ENCODE results near the gene GAS6.
"Not testable (repeated sequence)": the region's sequence is repeated elsewhere in the genome, so short reads cannot be mapped to it uniquely, and the experiment has no call there.

The GAS6 gene

DNA sequence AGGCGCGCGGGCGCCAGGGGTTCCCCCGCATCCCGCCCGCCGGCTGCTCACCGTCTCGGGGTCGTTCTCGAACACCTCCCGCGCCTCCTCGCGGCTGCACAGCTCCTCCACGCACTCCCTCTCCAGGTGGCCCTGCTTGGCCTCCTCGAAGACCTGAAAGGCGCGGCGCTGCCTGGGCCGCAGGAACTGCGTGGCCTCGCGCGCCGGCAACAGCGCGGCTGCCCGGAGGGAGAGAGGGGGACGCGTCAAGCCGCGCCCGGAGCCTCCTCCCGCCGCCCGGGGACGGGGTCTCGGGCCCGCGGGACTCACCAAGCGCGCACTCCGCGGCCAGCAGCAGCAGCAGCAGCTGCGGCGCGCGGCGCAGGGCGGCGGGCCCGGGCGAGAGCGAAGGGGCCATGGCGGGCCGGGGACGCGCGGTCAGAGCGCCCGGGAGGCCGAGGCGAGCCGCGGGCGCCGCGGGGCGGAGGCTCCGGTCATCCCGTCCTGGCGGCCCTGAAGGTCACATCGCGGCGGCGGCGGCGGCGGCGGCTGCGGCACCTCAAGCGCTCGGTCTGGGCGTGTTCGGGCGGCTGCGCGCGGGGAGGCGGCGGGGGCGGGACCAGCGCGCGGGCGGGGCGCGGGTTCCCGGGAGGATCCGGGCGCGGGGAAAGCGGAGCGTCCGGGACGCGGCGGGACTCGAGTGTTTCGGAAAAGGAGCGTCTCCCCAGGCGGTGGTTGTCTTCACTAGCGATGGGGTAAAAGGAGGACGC is at the start of gene GAS6:
Gene GAS6 (minus strand): TSS at position 553 of the 749 bp plus-strand sequence. CDS start 156 bp downstream, at position 397.
- no peaks in the 10 kb centered on the region for H3K27me3 ChIP-seq (ENCODE audit: control insufficient read depth, insufficient read depth, low read length)
- no peaks in the 10 kb centered on the region for H3K4me1 ChIP-seq (ENCODE audit: control insufficient read depth, insufficient read depth, low read length)
- H3K4me3 ChIP-seq (ENCODE audit: low read length), result peak within 1 kb of the TSS; percentile 79
- H3K36me3 ChIP-seq (ENCODE audit: control insufficient read depth, insufficient read depth, low read length), result no peaks in the 10 kb centered on the region
- H3K27ac ChIP-seq (ENCODE audit: low read depth, low read length), result peak within 1 kb of the TSS; percentile 48
- H3K9ac ChIP-seq (ENCODE audit: low read length), result peak within 1 kb of the TSS; percentile 19

DNA sequence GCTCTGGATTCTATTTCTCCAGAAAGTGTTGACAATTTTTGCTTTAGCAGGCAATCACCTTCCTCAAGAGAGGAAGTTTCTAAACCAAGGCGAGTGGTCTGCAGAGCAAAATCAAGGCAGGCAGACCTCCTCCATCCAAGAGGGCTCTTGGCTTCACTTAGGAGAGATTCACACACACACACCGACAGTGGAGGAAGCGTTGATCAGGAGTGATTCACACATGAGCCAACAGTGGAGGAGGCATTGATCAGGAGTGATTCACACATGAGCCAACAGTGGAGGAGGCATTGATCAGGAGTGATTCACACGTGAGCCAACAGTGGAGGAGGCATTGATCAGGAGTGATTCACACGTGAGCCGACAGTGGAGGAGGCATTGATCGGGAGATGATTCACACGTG is 49.5 kb upstream of the GAS6 start:
- H3K9ac ChIP-seq (ENCODE audit: low read length); H3K27ac ChIP-seq (ENCODE audit: low read depth, low read length); H3K27me3 ChIP-seq (ENCODE audit: control insufficient read depth, insufficient read depth, low read length); H3K4me3 ChIP-seq (ENCODE audit: low read length); H3K36me3 ChIP-seq (ENCODE audit: control insufficient read depth, insufficient read depth, low read length); H3K4me1 ChIP-seq (ENCODE audit: control insufficient read depth, insufficient read depth, low read length): not testable (repeated sequence)

DNA sequence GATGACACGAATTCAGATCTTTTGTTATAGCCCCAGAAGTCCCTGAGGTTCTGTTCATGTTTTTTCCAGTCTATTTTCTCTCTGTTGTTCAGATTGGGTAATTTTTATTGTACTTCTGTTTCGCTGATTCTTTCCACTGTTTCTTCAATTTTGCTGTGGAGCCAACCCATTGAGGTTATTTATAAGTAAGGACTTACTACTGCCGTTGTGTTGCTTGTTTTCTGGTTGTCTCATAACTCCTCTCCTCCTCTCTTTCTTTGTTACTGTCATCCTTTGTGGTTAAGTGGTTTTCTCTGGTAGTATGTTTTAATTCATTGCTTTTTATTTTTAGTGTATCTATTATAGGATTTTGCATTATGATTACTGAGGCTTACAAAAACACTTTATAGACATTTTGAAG is 48.7 kb upstream of the GAS6 start:
- no peak overlapping the region for H3K9ac ChIP-seq (ENCODE audit: low read length)
- no peak overlapping the region for H3K27ac ChIP-seq (ENCODE audit: low read depth, low read length)
- peaks cover 4% of the 10 kb centered on the region for H3K27me3 ChIP-seq (ENCODE audit: control insufficient read depth, insufficient read depth, low read length)

DNA sequence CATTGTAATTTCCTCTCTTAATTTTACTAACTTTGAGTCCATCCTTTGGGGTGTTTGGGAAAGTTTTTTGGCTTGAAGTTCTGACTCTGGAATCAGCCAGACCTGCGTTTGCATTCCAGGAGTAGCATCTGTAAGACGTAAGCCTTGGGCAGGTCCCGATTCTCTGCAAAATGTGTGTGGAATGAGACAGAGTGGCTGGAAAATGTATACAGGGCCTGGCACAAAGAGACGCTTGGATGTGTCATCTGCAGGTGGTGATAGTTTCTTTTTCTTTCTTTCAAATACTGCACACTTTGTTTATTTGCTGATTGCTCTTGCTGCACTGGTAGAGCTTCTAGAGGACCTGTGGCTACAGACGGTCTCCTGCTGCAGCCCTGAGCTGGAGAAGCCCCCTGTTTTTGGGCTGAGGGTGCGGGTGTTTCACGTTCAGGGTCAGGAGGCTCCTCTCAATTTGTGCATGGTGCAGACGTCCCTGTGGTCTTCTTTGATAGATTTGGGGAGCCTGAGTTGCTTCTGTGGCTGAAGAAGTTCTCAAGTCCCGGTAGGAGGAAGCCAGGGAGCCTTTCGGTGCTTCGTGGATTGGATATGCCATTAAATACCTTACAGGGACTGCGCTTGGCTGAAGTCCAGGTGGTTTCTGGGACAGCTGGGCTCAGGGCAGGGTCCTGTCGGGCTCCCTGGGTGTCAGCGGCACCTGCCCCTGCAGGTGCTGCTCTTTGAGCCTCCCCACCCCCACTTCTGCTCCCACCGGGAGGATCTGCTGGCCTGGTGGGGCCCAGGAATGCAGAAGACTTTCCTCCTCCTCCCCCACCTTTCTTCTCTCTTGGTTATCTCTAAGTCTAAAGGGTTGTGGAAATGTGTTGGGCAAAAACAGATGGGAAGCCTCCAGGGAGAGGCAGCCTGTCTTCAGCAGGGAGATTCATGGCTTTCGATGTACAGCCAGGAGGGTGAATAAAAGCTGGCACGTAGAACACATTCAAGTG is 44.0 kb upstream of the GAS6 start:
- Histone ChIP-seq H3K9ac (ENCODE audit: low read length) (no peak overlapping the region), H3K27ac (ENCODE audit: low read depth, low read length) (no peak overlapping the region), H3K4me1 (ENCODE audit: control insufficient read depth, insufficient read depth, low read length) (peaks cover 3% of the 10 kb centered on the region), H3K36me3 (ENCODE audit: control insufficient read depth, insufficient read depth, low read length) (no peaks in the 10 kb centered on the region), H3K4me3 (ENCODE audit: low read length) (no peak overlapping the region), H3K27me3 (ENCODE audit: control insufficient read depth, insufficient read depth, low read length) (no peaks in the 10 kb centered on the region)

More for the DNA sequence above, 48.7 kb upstream of the GAS6 start:
- peaks cover 3% of the 10 kb centered on the region for H3K4me1 ChIP-seq (ENCODE audit: control insufficient read depth, insufficient read depth, low read length)
- no peaks in the 10 kb centered on the region for H3K36me3 ChIP-seq (ENCODE audit: control insufficient read depth, insufficient read depth, low read length)
- H3K4me3 ChIP-seq (ENCODE audit: low read length), result no peak overlapping the region

DNA sequence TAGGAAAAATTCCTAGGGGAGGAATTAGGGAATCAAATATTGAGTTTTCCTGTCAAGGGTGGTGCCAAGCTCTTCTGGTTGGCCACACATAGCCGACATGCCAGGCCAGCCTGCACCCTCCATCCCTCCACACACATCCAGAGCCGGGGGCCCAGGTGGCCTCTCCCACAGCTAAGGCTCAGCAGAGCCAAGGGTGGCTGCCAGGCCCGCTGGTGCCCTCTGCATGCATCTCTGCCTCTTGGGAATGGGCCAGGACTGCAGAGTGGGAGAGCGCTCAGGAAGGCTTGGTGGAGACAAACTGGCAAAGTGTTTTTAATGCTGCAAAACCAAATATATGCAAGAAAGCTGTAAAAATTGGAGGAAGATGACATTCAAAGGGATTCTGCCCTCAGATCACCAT is 42.7 kb upstream of the GAS6 start:
- Histone ChIP-seq H3K27me3 (ENCODE audit: control insufficient read depth, insufficient read depth, low read length) (no peaks in the 10 kb centered on the region), H3K27ac (ENCODE audit: low read depth, low read length) (no peak overlapping the region), H3K4me1 (ENCODE audit: control insufficient read depth, insufficient read depth, low read length) (peaks cover 3% of the 10 kb centered on the region), H3K36me3 (ENCODE audit: control insufficient read depth, insufficient read depth, low read length) (no peaks in the 10 kb centered on the region), H3K4me3 (ENCODE audit: low read length) (no peak overlapping the region), H3K9ac (ENCODE audit: low read length) (no peak overlapping the region)

DNA sequence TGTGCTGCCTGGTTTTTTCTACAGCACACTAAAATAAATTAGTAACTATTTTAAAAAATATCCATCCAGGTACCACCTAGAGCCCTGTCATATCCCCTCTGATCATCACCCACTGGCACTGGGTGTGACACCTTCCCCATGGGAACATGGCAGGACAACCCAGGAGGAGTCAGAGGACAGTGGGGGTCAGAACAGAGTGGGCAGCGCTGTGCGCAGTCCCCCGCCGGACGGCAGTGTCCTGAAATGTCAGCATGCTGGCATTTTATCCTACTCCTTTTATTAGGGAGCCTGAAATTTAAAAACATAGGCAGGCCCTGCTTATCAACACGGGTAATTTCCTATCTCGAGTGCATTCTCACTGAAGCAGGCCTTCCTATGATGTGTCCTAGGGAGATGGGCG is 42.1 kb upstream of the GAS6 start:
- H3K27me3 ChIP-seq (ENCODE audit: control insufficient read depth, insufficient read depth, low read length), result no peaks in the 10 kb centered on the region
- no peak overlapping the region for H3K9ac ChIP-seq (ENCODE audit: low read length)
- peaks cover 3% of the 10 kb centered on the region for H3K4me1 ChIP-seq (ENCODE audit: control insufficient read depth, insufficient read depth, low read length)
- H3K4me3 ChIP-seq (ENCODE audit: low read length), result no peak overlapping the region
- no peak overlapping the region for H3K27ac ChIP-seq (ENCODE audit: low read depth, low read length)
- no peaks in the 10 kb centered on the region for H3K36me3 ChIP-seq (ENCODE audit: control insufficient read depth, insufficient read depth, low read length)

DNA sequence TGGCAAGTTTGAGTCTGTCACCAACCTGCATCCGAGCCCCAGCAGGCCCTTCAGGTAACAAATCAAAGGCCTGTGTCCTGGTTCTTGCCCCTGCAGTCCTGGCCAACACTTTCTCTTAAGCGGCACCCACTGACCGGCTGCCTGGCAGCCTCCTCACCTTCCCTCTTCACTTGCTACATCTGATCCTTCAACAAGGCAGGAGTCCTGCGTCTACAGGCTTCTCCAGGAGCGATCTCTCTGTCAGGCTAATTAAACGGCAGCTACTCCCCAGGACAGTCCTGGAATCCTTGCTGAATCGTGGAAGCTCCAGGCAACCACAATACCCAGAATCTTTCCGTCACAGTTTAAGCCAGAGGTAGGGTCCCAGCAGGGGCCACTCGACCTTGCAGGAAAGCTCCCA is 41.1 kb upstream of the GAS6 start:
- peaks cover 3% of the 10 kb centered on the region for H3K4me1 ChIP-seq (ENCODE audit: control insufficient read depth, insufficient read depth, low read length)
- no peak overlapping the region for H3K4me3 ChIP-seq (ENCODE audit: low read length)
- no peaks in the 10 kb centered on the region for H3K27me3 ChIP-seq (ENCODE audit: control insufficient read depth, insufficient read depth, low read length)
- no peaks in the 10 kb centered on the region for H3K36me3 ChIP-seq (ENCODE audit: control insufficient read depth, insufficient read depth, low read length)
- H3K27ac ChIP-seq (ENCODE audit: low read depth, low read length), result no peak overlapping the region
- H3K9ac ChIP-seq (ENCODE audit: low read length), result no peak overlapping the region

DNA sequence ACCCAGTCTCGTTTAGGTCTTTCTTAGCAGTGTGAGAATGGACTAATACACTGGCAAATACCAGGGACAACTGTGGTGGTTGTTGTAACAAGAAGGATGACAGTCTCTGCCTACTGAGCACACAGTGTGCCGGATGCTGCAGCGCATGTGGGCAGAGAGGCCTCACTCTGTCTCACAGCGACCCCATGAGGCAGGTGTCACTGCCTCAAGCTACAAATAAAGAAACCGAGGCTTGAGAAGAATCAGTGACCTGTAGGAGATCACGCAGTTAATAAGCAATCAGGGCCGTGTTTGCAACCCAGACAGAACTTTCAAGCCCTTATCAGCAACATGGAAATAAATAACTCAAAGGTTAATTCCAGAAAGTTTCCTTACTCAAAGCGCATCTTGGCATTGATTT is 40.5 kb upstream of the GAS6 start:
- no peaks in the 10 kb centered on the region for H3K27me3 ChIP-seq (ENCODE audit: control insufficient read depth, insufficient read depth, low read length)
- H3K4me3 ChIP-seq (ENCODE audit: low read length), result no peak overlapping the region
- H3K4me1 ChIP-seq (ENCODE audit: control insufficient read depth, insufficient read depth, low read length), result peaks cover 3% of the 10 kb centered on the region
- H3K36me3 ChIP-seq (ENCODE audit: control insufficient read depth, insufficient read depth, low read length), result no peaks in the 10 kb centered on the region
- H3K9ac ChIP-seq (ENCODE audit: low read length), result no peak overlapping the region
- no peak overlapping the region for H3K27ac ChIP-seq (ENCODE audit: low read depth, low read length)

DNA sequence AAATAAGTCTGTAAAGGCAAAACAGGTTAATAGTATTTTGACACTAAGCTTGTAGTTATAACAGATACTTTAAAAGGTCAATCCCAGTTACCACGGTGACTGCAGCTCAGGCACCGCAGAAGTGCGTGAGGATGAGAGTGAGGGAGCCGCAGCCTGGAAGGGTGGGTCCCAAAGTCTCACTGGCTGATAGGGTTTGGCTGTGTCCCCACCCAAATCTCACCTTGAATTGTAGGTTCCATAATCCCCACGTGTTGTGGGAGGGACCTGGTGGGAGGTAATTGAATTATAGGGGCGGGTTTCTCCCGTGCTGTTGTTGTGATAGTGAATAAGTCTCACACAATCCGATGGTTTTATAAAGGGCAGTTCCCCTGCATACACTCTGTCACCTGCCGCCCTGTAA is 40.0 kb upstream of the GAS6 start:
- Histone ChIP-seq H3K4me1 (ENCODE audit: control insufficient read depth, insufficient read depth, low read length) (peaks cover 3% of the 10 kb centered on the region), H3K9ac (ENCODE audit: low read length) (no peak overlapping the region), H3K4me3 (ENCODE audit: low read length) (no peak overlapping the region), H3K27ac (ENCODE audit: low read depth, low read length) (peak overlapping the region; percentile 19), H3K27me3 (ENCODE audit: control insufficient read depth, insufficient read depth, low read length) (no peaks in the 10 kb centered on the region), H3K36me3 (ENCODE audit: control insufficient read depth, insufficient read depth, low read length) (no peaks in the 10 kb centered on the region)

DNA sequence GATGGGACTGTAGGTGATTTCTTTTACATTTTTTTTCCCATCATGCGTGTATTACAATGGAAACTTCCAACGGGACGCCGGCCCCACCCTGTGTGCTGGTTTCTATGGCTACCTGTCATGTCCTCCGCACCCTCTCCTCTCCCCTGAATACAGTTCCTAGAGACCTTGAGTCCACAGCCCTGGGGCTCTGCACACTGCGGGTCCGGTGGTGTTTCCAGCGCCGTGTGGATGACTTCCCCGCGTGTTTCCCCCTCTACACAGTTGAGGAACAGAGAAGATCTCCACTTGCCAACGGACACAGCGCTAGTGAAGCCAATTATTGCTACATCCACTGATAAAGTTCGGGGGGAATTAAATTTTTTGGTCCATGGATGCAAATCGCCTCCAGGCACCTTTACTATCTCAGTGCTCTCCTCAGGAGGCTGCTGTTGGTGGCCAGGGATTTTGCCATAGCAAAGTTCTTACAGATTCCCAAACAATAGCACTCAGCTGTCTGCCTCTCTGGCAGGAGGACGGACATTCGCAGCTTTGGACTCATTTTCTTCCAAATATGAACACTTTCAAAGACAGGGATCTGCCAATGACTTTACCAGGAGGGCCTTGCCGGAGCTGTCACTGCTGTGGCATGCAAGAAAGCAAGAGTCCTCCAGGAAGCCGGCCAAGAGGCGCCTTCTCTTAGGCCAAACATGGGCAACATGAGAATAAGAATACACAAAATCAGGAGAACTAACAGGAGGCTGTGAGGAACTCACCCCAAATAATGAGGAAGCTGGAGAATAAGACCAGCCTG is 39.3 kb upstream of the GAS6 start:
- H3K9ac ChIP-seq (ENCODE audit: low read length), result no peak overlapping the region
- no peak overlapping the region for H3K4me3 ChIP-seq (ENCODE audit: low read length)
- H3K27me3 ChIP-seq (ENCODE audit: control insufficient read depth, insufficient read depth, low read length), result no peaks in the 10 kb centered on the region
- peak overlapping the region; percentile 19 for H3K27ac ChIP-seq (ENCODE audit: low read depth, low read length)
- no peaks in the 10 kb centered on the region for H3K36me3 ChIP-seq (ENCODE audit: control insufficient read depth, insufficient read depth, low read length)
- peaks cover under 1% of the 10 kb centered on the region for H3K4me1 ChIP-seq (ENCODE audit: control insufficient read depth, insufficient read depth, low read length)

DNA sequence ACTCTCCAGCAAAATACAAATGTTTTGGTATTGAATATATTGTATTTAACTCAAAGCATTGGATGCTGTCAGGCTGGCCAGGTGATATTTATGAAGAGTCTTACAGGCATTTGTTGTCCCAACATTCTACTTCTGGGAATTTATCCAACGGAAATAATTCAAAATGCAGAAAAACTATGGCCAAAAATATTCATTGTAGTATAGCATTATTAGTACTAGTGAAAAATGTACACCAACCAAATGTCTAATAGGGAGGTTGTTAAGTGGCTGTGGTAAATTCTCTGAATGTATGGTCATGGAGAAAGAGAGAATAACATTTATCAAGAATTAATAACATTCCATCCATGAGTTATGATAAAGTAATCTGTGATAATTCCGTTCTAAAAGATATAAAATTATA is 38.6 kb upstream of the GAS6 start:
- H3K27me3 ChIP-seq (ENCODE audit: control insufficient read depth, insufficient read depth, low read length), result no peaks in the 10 kb centered on the region
- H3K4me1 ChIP-seq (ENCODE audit: control insufficient read depth, insufficient read depth, low read length), result no peaks in the 10 kb centered on the region
- H3K9ac ChIP-seq (ENCODE audit: low read length), result no peak overlapping the region
- no peak overlapping the region for H3K27ac ChIP-seq (ENCODE audit: low read depth, low read length)
- no peaks in the 10 kb centered on the region for H3K36me3 ChIP-seq (ENCODE audit: control insufficient read depth, insufficient read depth, low read length)
- H3K4me3 ChIP-seq (ENCODE audit: low read length), result no peak overlapping the region

DNA sequence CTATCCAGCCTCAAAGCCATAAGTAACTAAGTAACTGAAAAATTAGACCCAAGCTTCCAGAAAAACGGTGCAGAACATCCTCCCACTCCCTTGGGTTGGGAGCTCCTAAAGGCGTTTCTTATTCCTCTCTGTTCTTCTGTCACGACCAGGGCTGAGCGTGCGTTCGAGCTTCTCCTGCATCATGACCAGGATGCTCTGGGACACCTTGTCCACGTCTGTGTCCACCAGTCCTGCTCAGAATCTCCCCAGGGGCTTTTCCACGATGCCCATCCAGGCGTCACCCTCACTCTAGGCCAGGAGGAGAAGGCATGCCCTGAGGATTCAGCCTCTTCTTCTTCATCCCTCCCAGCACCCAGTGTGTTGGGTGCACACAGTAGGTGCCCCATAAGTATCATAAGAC is 37.8 kb upstream of the GAS6 start:
- Histone ChIP-seq H3K4me1 (ENCODE audit: control insufficient read depth, insufficient read depth, low read length) (no peaks in the 10 kb centered on the region), H3K27ac (ENCODE audit: low read depth, low read length) (no peak overlapping the region), H3K9ac (ENCODE audit: low read length) (no peak overlapping the region), H3K27me3 (ENCODE audit: control insufficient read depth, insufficient read depth, low read length) (no peaks in the 10 kb centered on the region), H3K4me3 (ENCODE audit: low read length) (no peak overlapping the region), H3K36me3 (ENCODE audit: control insufficient read depth, insufficient read depth, low read length) (no peaks in the 10 kb centered on the region)

Measured in rectal smooth muscle tissue (tissue), 1 donor.